Muscle layer of duodenum (tissue), 2 donors: ENCODE measurements around the gene GDI1.
A peak's percentile ranks its signal among the peaks of the same experiment; 100 is the strongest.
"Not testable (repeated sequence)": the region's sequence is repeated elsewhere in the genome, so short reads cannot be mapped to it uniquely, and the experiment has no call there.

Experiments
- H3K27ac ChIP-seq: one replicate; pipeline ENCODE4 v1.7.0; 2013; ENCODE audit warnings: mild to moderate bottlenecking, low read length
- H3K27me3 ChIP-seq: one replicate; pipeline ENCODE4 v1.7.0; 2013; ENCODE audit warnings: low read depth, mild to moderate bottlenecking, control low read depth, low read length
- H3K36me3 ChIP-seq, 2 donors: one replicate each; pipeline ENCODE4 v1.7.0; 2013; ENCODE audit warnings: low read length in 2 of 2, control low read depth in 1 of 2, mild to moderate bottlenecking in 1 of 2; ENCODE audit not compliant: insufficient read depth in 2 of 2, control insufficient read depth in 1 of 2
- H3K4me1 ChIP-seq, 2 donors: one replicate each; pipeline ENCODE4 v1.7.0; 2013; ENCODE audit warnings: low read length in 2 of 2, mild to moderate bottlenecking in 2 of 2, control low read depth in 1 of 2, moderate library complexity in 1 of 2; ENCODE audit not compliant: insufficient read depth in 2 of 2, control insufficient read depth in 1 of 2
- H3K4me3 ChIP-seq, 2 donors: one replicate each; pipeline ENCODE4 v1.7.0; 2013; ENCODE audit warnings: low read length in 2 of 2, low read depth in 1 of 2, mild to moderate bottlenecking in 1 of 2
- H3K9me3 ChIP-seq, 2 donors: one replicate each; pipeline ENCODE4 v1.7.0; 2013; ENCODE audit warnings: low read length in 2 of 2, control low read depth in 1 of 2, mild to moderate bottlenecking in 1 of 2; ENCODE audit not compliant: control insufficient read depth in 1 of 2
- donor health status: healthy.

The GDI1 gene

DNA sequence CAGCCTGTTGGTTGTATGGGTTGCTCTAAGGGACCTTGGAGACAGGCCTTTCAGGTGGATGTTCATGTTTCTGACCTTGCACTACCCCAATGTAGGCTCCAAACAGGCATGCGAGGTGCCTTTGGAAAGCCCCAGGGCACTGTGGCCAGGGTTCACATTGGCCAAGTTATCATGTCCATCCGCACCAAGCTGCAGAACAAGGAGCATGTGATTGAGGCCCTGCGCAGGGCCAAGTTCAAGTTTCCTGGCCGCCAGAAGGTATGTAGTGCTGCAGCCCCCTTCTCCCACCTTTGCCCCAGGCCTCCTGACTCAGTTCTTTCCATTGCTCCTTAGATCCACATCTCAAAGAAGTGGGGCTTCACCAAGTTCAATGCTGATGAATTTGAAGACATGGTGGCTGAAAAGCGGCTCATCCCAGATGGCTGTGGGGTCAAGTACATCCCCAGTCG lies 36.6 kb upstream of the GDI1 start:
- H3K27me3 ChIP-seq, H3K27ac ChIP-seq, H3K4me3 ChIP-seq, H3K9me3 ChIP-seq: not testable (repeated sequence)
- H3K36me3 ChIP-seq, result peaks cover 12 to 21% of the 10 kb centered on the region in 2 donors
- peaks cover 2 to 12% of the 10 kb centered on the region in 2 donors for H3K4me1 ChIP-seq

DNA sequence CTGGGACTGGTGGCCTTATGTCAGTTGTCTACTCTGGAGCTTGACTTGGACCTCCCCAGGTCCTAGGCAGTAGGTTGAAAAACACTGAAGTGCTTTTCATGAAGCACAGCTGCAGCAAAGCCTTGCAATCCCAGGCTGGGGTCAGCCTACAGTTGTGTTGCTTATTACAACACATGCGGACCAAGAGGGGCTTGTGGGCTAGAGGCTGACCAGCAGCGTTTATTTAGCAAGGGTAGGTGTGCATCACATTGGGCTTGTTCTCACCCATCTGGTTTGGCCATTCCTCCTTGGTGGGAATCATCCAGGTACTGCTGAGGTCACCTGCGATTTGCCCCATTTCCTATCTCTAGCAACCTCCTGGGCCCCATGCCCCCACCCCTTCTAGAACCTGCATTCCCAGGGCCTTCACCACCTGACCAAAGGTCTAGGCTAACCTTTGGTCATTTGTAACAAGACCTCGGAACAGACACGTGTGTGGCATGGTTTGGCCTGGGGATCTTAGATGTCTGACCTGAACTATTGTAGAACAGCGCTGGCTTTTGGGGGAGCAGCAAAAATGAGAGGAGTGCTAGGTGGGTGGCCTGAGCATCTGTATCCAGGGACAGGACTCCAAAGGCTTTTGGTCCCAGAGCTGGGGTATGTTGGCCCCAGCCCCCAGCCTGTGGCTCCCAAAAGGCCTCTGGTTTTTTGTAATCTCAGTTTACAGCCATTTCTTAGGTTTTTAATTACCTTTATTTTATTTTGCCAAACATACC lies 35.7 kb upstream of the GDI1 start:
- H3K27ac ChIP-seq, result no peak overlapping the region

DNA sequence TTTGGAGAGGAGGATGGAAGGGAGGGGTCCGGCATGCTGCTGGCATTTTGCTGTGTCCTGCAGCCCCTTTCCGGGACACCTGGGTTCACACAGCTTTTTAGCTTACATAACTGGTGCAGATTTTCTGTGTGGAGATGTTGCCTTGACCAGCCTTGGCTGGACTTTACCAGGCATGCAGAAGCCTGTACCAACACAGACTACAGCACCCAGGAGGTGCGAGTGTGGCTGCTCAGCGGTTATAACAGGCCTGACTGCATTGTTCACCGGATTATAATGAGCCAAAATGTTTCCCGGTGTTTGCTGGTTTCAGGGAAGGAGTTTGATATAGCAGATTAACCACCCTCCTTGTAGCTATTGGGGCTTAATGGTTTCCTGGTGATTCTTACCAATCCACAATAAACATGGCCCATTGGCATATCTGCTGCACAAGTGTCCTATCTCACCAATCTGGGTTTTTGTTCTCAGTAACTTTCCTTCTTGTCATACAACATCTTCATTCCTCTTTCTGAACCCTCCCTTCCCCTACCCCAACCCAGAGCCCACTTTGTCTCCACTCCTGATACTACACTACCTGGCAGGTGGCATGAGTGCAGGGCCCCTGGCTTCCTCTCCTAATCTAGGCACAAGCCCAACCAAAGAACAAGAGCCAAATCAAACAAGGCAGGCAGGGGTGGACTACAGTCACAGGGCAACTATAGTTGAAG lies 34.9 kb upstream of the GDI1 start:
- no peak overlapping the region for H3K27ac ChIP-seq
- H3K27me3 ChIP-seq, result no peaks in the 10 kb centered on the region
- H3K9me3 ChIP-seq, result no peaks in the 10 kb centered on the region
- H3K4me3 ChIP-seq, result no peak overlapping the region
- H3K36me3 ChIP-seq, result peaks cover 12 to 21% of the 10 kb centered on the region in 2 donors
- peaks cover 2 to 12% of the 10 kb centered on the region in 2 donors for H3K4me1 ChIP-seq

More for the DNA sequence above, 35.7 kb upstream of the GDI1 start:
- Histone ChIP-seq H3K27me3 (no peaks in the 10 kb centered on the region), H3K4me1 (peaks cover 2 to 12% of the 10 kb centered on the region in 2 donors), H3K36me3 (peaks cover 12 to 21% of the 10 kb centered on the region in 2 donors), H3K4me3 (no peak overlapping the region), H3K9me3 (no peaks in the 10 kb centered on the region)

DNA sequence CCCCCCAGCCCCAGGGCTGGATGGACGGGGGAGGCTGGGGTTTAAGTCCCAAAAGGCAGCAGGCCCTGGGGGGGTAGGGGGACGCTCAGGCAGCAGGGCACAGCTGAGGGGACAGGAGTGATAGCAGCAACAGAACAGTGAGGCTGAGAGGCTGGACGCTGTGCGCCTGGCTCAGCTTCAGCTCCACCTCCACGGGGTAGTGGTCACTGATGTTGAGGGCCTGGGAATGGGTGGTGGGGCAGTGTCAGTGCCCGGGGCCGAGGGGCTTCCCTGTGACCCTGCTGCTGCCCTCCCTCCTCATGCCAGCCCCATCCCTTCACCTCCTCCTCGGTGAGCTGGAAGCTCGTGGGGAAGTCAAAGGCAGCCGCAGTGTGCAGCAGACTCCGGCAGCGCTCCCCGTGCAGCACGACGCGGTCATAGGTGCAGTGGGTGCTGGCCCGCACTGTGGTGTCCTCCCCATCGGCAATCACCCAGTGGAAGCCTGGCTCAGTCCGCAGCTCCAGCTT lies 34.3 kb upstream of the GDI1 start:
- Histone ChIP-seq H3K4me1 (peaks cover 2 to 12% of the 10 kb centered on the region in 2 donors), H3K36me3 (peaks cover 12 to 20% of the 10 kb centered on the region in 2 donors), H3K27me3 (no peaks in the 10 kb centered on the region), H3K27ac (no peak overlapping the region), H3K9me3 (no peaks in the 10 kb centered on the region), H3K4me3 (no peak overlapping the region)

DNA sequence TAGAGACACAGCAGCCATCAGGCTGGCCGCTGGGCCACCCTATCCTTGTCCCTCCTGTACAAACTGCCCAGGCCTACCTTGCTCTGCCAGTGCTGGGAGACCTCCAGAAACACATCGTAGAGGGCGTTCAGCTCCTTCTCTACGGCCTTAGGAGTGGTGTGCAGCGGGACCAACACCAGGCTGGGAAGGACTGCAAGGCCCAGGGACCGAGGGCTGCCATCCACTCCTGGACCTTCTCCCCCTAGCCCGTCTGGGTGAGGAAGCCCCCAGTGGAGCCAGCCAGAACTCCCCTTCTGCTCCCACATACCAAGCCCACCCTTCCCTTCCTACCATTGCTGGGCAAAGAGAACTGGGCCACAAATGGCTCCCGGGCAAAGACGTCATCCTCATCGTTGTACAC lies 33.8 kb upstream of the GDI1 start:
- peaks cover 2 to 12% of the 10 kb centered on the region in 2 donors for H3K4me1 ChIP-seq
- H3K27me3 ChIP-seq, result no peaks in the 10 kb centered on the region
- H3K4me3 ChIP-seq, result no peak overlapping the region
- no peak overlapping the region for H3K27ac ChIP-seq
- H3K9me3 ChIP-seq, result no peaks in the 10 kb centered on the region
- peaks cover 12 to 18% of the 10 kb centered on the region in 2 donors for H3K36me3 ChIP-seq

DNA sequence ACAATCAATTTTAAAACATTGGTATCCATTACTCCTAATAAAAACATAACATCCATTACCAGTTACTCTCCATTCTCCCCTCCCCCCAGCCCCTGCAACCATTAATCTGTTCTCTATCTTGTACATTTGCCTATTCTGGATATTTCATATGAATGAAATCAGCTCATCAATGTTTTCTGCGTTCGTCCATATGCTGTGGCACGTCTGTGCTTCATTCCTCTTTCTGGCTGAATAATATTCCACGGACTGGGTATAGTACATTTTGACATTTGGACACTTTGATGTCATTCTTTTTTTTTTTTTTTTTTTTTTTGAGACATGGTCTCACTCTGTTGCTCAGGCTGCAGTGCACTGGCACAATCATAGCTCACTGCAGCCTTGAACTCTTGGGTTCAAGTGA lies 33.1 kb upstream of the GDI1 start:
- Histone ChIP-seq H3K4me1 (peaks cover 2 to 12% of the 10 kb centered on the region in 2 donors), H3K9me3 (no peaks in the 10 kb centered on the region), H3K27me3 (no peaks in the 10 kb centered on the region), H3K27ac (no peak overlapping the region), H3K4me3 (no peak overlapping the region), H3K36me3 (peaks cover 12 to 18% of the 10 kb centered on the region in 2 donors)

DNA sequence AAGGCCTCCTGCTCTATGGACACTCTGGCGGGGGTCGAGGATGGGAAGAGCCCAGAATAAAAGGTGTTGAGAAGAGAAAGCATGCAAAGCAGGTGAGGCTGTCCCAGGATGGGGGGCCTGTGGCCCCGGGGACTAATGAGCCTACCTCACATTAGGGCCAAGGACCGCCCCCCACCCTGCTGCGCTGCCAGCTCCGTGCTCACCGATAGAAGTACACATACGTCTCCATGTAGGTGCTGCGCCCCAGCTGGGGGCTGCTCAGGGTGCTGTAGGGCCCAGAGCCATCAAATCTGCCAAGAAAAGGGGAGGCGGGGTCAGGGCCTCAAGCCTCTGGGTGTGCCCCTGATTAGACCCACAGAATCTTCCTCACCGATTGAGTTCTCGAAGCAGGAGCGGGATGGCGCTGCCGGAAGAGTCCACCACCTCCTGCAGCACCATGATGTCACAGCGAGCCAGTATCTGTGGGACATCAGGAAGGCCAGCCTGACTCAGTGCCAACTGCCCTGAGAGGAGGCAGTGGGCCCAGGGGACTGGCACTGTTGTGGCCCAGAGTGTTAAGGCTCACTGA lies 32.2 kb upstream of the GDI1 start:
- Histone ChIP-seq H3K4me3 (no peak overlapping the region), H3K36me3 (peaks cover 4 to 12% of the 10 kb centered on the region in 2 donors), H3K9me3 (no peaks in the 10 kb centered on the region), H3K27me3 (no peaks in the 10 kb centered on the region), H3K27ac (no peak overlapping the region), H3K4me1 (peaks cover 2 to 9% of the 10 kb centered on the region in 2 donors)

DNA sequence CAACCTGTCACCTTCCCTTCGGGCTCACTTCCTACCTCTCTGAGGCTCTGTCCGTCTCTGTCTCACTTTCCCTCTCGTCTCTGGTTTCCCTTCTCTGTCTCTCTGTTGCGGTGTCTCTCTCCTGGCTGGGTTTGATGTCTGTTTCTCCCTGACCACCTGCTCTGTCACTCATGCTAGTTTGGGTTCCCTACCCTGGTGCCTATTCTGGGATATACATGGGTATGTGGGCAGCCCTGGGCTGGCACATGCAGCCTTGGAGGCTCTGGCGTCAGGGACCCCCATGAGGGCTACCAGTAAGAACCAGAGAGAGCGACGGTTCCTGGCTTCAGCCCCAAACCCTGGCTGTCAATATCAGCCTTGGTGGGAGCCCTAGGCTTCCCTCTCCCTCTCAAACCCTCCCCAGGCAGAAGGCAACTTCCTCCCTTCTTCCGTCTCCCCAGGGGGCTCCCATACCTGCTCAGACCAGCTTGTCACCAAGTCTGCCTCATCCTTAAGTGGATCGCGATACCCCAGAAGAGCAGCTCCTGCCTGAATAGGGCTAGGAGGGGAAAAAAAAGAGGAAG lies 28.2 kb upstream of the GDI1 start:
- peak overlapping the region; percentile 44 to 45 for H3K4me3 ChIP-seq
- H3K9me3 ChIP-seq, result no peaks in the 10 kb centered on the region
- peaks cover 0 to 5% of the 10 kb centered on the region in 2 donors for H3K4me1 ChIP-seq
- peaks cover 0 to 3% of the 10 kb centered on the region in 2 donors for H3K36me3 ChIP-seq
- H3K27ac ChIP-seq, result peak overlapping the region; percentile 60
- no peaks in the 10 kb centered on the region for H3K27me3 ChIP-seq

DNA sequence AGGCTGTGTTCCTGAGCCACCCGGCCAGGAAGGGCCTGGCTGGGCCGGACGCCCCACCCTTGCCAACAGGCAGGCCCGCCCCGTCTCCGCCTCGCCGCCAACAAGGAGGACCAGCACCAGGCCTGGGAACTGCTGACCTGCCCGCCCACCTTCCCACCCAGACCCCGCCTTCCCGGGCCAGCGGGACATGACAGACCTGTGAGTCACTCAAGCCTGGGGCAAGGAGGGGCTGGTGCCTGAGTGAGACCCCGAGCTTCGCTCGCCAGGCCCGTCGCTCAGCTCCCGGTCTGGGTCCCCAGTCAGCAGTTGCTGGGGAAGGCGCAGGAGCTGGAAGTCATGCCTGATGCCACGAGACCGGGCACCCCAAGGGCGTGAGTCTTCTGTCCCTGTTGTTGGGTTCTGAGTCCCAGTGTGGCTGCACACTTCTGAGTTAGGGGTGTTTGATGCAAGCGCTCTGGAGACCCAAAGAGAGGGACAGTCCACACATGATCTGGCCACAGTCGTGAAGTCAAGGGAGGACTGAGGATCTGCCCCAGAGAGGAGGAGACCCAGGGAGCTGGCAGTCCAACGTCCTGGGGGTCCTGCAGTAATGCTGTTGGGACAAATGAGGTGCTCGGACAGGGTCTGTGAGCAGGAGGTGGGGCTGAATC lies 27.6 kb upstream of the GDI1 start, which contains the start of gene DNASE1L1:
Gene DNASE1L1 (minus strand): TSS at position 33 of the 650 bp plus-strand sequence. CDS start 3,686 bp downstream, outside the sequence.
- H3K36me3 ChIP-seq, result peaks cover 0 to 3% of the 10 kb centered on the region in 2 donors
- H3K27ac ChIP-seq, result peak within 1 kb of the TSS; percentile 74
- no peaks in the 10 kb centered on the region for H3K27me3 ChIP-seq
- no peaks in the 10 kb centered on the region for H3K9me3 ChIP-seq
- H3K4me1 ChIP-seq, result peaks cover 0 to 5% of the 10 kb centered on the region in 2 donors
- peak within 1 kb of the TSS; percentile 44 to 45 for H3K4me3 ChIP-seq

DNA sequence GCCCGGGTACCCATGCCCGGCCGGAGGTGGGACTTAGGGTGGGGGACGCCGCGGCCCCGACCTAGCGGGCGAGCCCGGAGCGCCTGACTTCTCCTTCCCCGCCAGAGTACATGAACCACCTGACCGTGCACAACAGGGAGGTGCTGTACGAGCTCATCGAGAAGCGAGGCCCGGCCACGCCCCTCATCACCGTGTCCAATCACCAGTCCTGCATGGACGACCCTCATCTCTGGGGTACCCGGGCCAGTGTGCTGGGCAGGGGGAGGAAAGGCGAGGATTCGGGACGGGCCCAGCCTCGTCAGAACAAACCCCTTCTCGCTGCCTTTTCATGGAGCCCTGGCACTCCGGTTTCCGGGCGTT lies 25.0 kb upstream of the GDI1 start:
- no peaks in the 10 kb centered on the region for H3K9me3 ChIP-seq
- H3K4me3 ChIP-seq, result peak overlapping the region; percentile 53 to 75
- peak overlapping the region; percentile 63 for H3K27ac ChIP-seq
- peaks cover 0 to 3% of the 10 kb centered on the region in 2 donors for H3K36me3 ChIP-seq
- H3K27me3 ChIP-seq, result no peaks in the 10 kb centered on the region
- peaks cover 0 to 5% of the 10 kb centered on the region in 2 donors for H3K4me1 ChIP-seq
